Endothelial cell (in vitro differentiated cells): ENCODE measurements around the gene SLC6A9. TPM values are rescaled to one million over a fixed set of nuclear protein-coding genes. Genes with fewer than 3 reads are reported as not detected.

Source experiments
- DNase-seq: peaks from one replicate; pipeline ENCODE4 v3.0.0; 2021; ENCODE audit warnings: low spot score
- H3K27ac Mint-ChIP-seq: one replicate; pipeline ENCODE4 v1.8.0; 2021; ENCODE audit warnings: mixed read lengths, inconsistent platforms; ENCODE audit not compliant: unreplicated experiment
- H3K27me3 Mint-ChIP-seq: one replicate; pipeline ENCODE4 v1.8.0; 2021; ENCODE audit warnings: mild to moderate bottlenecking, moderate library complexity, mixed read lengths, inconsistent platforms; ENCODE audit not compliant: unreplicated experiment
- H3K36me3 Mint-ChIP-seq: one replicate; pipeline ENCODE4 v1.8.0; 2021; ENCODE audit warnings: mild to moderate bottlenecking, low read depth, mixed read lengths, inconsistent platforms; ENCODE audit not compliant: unreplicated experiment
- H3K4me1 Mint-ChIP-seq: one replicate; pipeline ENCODE4 v1.8.0; 2021; ENCODE audit warnings: mild to moderate bottlenecking, mixed read lengths, inconsistent platforms; ENCODE audit not compliant: unreplicated experiment
- H3K4me3 Mint-ChIP-seq: one replicate; pipeline ENCODE4 v1.8.0; 2021; ENCODE audit warnings: mild to moderate bottlenecking, mixed read lengths, inconsistent platforms; ENCODE audit not compliant: unreplicated experiment
- H3K9me3 Mint-ChIP-seq: one replicate; pipeline ENCODE4 v1.8.0; 2021; ENCODE audit warnings: mixed read lengths, inconsistent platforms; ENCODE audit not compliant: unreplicated experiment
- total RNA-seq: library from RNA; stranded (reverse); fragmentation: NEBNext Ultra II Directional; extraction: Animal tissue kit (Norgen Biotek cat#: 25700); gene quantifications from one replicate; pipeline ENCODE4 v1.2.1, GENCODE V29; 2021; ENCODE audit not compliant: unreplicated experiment
- TF ChIP-seq, protein P1 (sequence below): fragments of 200-600 bp; sonication (generic); IDR thresholded peaks from one replicate; pipeline ENCODE4 v1.5.0; 2021; ENCODE audit warnings: antibody characterized with exemption; ENCODE audit not compliant: unreplicated experiment

Gene SLC6A9
- total RNA-seq, 1 donor from 2014 or later, result 2.8 TPM

DNA sequence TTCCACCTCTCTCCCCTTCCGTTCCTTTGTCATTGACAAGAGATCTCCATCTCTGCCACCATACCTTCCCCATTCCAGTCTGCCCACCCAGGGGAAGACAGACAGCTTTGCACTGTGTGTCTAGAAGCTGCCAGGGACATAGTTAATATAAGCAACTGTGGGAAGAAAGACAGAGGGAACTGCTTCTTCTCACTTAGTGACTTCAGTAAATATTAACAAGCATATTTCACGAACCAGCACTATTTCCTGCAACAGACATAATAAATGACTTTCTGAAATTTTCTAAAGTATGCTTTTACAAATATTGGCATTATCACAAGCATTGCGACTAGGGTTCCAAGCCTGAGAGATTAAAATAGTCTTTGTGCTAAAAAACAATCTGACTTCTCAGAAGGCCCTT, 43.2 kb upstream of the SLC6A9 start:
- no peaks in the 10 kb centered on the region for H3K9me3 Mint-ChIP-seq
- no peak overlapping the region for H3K4me3 Mint-ChIP-seq
- H3K27me3 Mint-ChIP-seq, result peaks cover 3% of the 10 kb centered on the region
- peaks cover 17% of the 10 kb centered on the region for H3K4me1 Mint-ChIP-seq
- H3K36me3 Mint-ChIP-seq, result no peaks in the 10 kb centered on the region
- H3K27ac Mint-ChIP-seq, result no peak overlapping the region
- DNase-seq, result no peak
- TF ChIP-seq, protein P1, sequence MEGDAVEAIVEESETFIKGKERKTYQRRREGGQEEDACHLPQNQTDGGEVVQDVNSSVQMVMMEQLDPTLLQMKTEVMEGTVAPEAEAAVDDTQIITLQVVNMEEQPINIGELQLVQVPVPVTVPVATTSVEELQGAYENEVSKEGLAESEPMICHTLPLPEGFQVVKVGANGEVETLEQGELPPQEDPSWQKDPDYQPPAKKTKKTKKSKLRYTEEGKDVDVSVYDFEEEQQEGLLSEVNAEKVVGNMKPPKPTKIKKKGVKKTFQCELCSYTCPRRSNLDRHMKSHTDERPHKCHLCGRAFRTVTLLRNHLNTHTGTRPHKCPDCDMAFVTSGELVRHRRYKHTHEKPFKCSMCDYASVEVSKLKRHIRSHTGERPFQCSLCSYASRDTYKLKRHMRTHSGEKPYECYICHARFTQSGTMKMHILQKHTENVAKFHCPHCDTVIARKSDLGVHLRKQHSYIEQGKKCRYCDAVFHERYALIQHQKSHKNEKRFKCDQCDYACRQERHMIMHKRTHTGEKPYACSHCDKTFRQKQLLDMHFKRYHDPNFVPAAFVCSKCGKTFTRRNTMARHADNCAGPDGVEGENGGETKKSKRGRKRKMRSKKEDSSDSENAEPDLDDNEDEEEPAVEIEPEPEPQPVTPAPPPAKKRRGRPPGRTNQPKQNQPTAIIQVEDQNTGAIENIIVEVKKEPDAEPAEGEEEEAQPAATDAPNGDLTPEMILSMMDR, result no peak

DNA sequence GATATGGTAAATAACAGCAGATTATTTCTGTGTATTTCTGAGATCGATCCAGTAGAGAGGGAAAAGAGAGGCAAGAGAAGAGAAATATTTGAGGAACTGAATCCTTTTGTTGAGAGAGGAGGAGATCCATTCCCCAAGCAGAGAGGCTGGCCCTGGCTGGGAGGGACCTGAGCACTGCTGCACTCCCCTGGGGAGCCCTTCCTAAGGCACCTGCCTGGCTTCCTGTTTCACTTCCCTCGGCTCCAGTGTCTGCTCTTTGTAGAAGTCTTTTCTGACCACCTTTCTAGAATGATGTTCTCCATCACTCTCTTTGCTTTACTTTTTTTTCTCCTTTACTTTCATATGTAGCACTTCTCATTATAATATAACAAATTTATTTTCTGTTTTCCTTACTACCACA, 42.3 kb upstream of the SLC6A9 start:
- Mint-ChIP-seq H3K4me1 (peaks cover 12% of the 10 kb centered on the region), H3K27me3 (peaks cover 3% of the 10 kb centered on the region), H3K36me3 (no peaks in the 10 kb centered on the region), H3K9me3 (no peaks in the 10 kb centered on the region), H3K27ac (no peak overlapping the region), H3K4me3 (no peak overlapping the region)
- TF ChIP-seq, protein P1, result no peak
- DNase-seq, result no peak

DNA sequence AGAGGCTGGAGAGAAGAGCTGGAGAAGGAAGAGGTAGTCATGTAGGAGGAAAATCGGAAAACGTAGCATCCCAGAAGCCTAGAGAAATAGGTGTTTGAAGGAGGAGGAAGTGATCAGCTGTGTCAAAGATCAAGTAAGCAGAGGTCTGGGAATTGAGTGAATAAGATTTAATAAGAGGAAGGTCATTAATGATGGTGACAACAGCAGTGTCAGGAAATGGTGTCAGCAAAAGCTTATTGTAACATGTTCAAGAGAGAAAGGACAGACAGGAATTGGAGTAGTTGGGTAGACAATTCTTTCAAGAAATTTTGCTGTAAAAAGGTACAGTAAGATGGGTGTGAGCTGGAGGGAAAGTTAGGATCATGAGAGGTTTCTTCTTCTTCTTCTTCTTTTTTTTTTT, 41.6 kb upstream of the SLC6A9 start:
- H3K27me3 Mint-ChIP-seq, result peaks cover 3% of the 10 kb centered on the region
- H3K4me3 Mint-ChIP-seq, result no peak overlapping the region
- H3K9me3 Mint-ChIP-seq, result no peaks in the 10 kb centered on the region
- peaks cover 12% of the 10 kb centered on the region for H3K4me1 Mint-ChIP-seq
- no peak for DNase-seq
- H3K27ac Mint-ChIP-seq, result no peak overlapping the region
- TF ChIP-seq, protein P1, result no peak
- no peaks in the 10 kb centered on the region for H3K36me3 Mint-ChIP-seq

DNA sequence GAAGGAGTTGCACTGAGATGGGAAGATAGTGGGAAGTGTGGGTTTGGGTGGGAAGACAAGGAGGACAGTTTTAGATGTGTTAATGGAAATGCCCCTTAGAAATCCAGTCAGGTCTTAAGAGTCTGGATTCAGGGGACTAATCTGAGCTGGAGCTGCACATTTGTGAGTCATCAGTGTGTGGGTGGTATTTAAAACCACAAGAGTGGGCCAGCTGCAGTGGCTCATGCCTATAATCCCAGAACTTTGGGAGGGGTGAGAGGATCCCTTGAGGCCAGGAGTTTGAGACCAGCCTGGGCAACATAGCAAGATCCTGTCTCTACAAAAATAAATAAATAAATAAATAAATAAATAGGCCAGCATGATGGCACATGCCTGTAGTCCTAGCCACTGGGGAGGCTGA, 40.9 kb upstream of the SLC6A9 start:
- H3K4me1 Mint-ChIP-seq, result peaks cover 12% of the 10 kb centered on the region
- peaks cover 3% of the 10 kb centered on the region for H3K27me3 Mint-ChIP-seq
- H3K36me3 Mint-ChIP-seq, result no peaks in the 10 kb centered on the region
- no peak for DNase-seq
- H3K9me3 Mint-ChIP-seq, result no peaks in the 10 kb centered on the region
- TF ChIP-seq, protein P1, result no peak
- no peak overlapping the region for H3K4me3 Mint-ChIP-seq
- no peak overlapping the region for H3K27ac Mint-ChIP-seq

DNA sequence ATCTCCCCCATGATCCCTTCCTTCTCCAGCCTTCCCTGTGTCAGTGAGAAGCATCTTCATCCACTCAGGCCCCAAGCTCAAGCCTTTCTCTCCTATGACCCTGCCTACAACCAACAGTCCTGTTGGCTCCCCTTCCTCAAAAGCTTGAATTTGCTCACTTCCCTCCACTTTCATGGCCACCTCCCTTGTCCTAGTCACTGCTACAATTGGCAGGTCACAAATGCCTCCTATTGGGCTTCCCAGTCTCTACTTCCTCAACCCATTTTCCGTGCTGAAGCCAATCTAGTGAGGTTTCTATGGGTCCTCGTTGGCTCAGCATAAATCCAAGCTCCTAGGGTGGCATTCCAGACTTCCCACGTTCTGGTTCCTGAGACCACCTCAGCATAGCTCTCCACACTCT, 40.2 kb upstream of the SLC6A9 start:
- no peaks in the 10 kb centered on the region for H3K36me3 Mint-ChIP-seq
- peaks cover 3% of the 10 kb centered on the region for H3K27me3 Mint-ChIP-seq
- TF ChIP-seq, protein P1, result no peak
- no peaks in the 10 kb centered on the region for H3K9me3 Mint-ChIP-seq
- no peak for DNase-seq
- no peak overlapping the region for H3K27ac Mint-ChIP-seq
- H3K4me3 Mint-ChIP-seq, result no peak overlapping the region
- peaks cover 12% of the 10 kb centered on the region for H3K4me1 Mint-ChIP-seq
